ENCODE data around the gene PKHD1.

Gene PKHD1

GRCh38 chr6:51793393-51793792, 294.0 kb downstream of the PKHD1 start:
- DNase-seq (ENCODE audit: low spot score) = no peak

DNA sequence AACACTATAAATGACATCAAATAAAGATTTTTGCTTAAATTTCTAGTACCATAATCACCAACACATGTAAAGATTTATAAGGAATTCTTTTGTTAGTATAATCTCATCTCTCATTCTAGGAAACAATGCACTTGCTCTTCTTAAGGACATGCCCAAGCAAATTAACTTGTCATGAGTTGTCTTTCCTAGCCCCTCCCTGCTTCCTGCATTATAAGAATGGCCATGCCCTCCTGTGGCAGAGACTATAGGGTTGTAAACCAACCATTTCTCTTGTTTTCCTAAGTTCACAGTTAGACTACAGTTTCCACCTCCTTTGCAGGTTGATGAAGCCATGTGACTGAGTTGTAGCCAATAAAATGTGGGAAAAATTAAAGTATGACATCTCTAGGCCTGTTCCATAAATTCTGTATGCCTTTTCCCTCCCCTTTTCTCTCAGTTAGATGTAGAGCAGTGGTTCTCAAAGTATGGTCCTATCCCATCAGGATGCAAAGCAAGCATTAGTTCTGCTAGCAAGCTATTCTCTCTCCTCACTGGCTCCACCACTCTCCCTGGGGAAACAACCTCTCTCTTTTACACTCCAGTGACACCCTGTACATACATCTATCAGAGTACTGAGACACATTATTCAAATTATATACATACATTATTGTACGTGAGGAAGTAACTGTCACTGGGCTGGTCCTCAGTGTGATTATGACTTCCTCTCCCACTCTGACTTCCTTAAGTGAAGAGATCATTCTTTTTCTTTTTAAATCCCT, 295.0 kb downstream of the PKHD1 start:
- DNase-seq (ENCODE audit: low spot score) = no peak

DNA sequence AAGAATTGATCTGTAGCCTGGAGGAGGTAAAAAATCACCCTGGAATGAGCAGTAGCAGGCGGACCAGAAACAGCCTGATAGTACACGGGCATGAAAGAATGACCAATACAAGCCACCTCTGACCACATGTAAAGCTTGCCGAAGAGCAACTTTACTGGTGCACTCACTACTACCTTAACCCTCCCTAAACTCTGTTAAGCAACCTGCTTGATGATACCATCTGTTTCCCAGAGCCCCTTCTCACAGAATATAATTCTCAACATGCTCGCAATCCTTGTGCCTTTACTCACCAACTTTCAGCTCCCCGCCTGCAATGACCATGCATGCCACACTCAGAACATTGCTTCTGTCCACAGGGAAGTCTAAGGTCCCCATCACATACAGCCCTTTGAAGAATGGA, 296.5 kb downstream of the PKHD1 start:
- DNase-seq (ENCODE audit: low spot score) = no peak

DNA sequence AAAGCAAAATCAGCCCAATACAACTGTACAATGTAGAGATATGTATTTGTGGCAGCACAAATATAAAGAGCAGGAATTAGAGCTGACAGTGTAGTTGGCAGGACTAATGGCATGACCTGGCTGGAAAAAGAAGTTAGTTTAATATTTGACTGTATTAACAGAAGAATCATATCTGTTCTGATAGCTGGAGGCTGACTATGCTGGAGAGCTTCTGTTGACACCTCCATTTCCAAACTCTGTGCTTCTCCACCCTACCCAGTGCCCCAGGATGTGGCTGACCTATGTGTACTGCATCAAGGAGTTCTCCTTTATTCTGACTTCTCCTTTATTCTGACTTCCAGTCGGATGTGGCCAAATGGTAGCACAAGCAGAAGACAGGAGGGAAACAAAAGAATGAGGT, 299.3 kb downstream of the PKHD1 start:
- no peak for DNase-seq (ENCODE audit: low spot score)

GRCh38 chr6:51778666-51779065, 308.7 kb downstream of the PKHD1 start:
- DNase-seq (ENCODE audit: low spot score) = no peak

- no peak for DNase-seq (ENCODE audit: low spot score)
These were observed 309.8 kb downstream of the PKHD1 start for GRCh38 chr6:51777618-51778017.

- no peak for DNase-seq (ENCODE audit: low spot score)
These were observed 311.2 kb downstream of the PKHD1 start for GRCh38 chr6:51775942-51776860.

DNA sequence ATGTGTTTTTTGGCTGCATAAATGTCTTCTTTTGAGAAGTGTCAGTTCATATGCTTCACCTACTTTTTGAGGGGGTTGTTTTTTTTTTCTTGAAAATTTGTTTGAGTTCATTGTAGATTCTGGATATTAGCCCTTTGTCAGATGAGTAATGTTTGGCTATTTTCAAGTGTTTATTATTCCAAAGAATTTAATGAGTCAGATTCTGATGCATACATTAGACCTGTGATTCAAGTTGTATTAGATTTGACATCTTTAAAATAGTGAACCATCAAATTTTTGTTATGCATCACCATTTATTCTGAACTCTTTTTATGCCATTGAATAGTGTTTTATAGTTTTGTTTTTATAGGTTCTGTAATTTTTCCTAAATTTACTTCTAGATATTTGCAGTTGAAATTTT, 319.3 kb downstream of the PKHD1 start:
- DNase-seq (ENCODE audit: low spot score) = no peak

DNA sequence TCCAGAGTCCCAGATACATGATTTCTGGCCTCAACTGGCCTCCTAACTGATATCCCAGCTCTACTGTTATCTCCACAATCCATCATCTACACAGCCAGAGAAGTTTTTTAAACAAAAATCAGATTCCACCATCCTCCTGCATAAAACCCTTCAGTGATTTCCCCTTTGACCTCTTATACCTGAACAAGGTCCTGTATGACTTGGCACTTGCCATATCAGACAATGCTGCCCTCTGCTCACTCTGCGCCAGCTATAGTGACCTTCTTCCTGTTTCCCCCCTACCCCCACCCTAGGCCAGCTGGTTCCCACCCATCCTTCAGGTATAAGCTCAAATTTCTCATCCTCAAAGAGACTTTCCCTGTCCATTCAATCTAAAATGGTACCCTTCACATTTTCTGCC, 322.2 kb downstream of the PKHD1 start:
- no peak for DNase-seq (ENCODE audit: low spot score)

DNA sequence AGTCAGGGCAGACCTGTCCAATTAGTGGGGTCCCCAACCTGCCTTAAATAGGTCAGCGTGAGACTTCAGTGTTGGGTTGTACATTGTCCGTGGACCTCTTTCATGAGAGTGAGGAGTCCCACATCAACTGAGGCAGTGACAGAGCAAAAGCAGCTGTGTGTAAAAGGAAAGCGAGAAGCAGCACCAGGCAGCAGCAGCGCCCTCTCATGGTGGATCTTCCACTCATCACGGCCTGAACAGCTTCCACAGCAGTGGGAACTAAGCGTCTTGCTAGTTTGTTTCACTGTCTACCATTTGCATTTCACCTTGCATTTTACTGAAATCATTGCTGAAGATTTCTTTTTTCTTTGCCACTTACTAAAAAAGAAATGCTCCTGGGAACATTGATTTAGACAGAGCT, 333.8 kb downstream of the PKHD1 start:
- no peak for DNase-seq (ENCODE audit: low spot score)

DNA sequence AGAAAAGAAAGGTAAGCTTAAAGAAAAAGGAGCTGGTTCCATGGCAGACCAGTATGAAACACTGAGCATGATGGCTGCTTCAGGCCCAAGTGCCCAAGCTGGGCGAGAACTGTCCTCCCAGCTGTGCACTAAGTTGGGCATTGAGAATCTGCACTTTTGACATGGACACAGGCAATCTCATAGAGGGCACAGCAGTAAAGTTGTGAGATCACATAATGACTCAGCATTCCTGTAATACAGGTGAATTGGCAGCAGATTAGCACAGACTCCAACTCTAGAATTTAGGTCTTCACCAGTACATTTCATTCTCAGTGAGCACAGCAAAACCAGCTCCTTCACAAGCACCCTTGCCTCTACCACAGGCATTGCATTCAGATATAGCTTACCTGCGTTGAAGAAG, 343.4 kb downstream of the PKHD1 start:
- no peak for DNase-seq (ENCODE audit: low spot score)

- DNase-seq (ENCODE audit: low spot score) = no peak
These were observed 346.8 kb downstream of the PKHD1 start for GRCh38 chr6:51740658-51741057.

DNA sequence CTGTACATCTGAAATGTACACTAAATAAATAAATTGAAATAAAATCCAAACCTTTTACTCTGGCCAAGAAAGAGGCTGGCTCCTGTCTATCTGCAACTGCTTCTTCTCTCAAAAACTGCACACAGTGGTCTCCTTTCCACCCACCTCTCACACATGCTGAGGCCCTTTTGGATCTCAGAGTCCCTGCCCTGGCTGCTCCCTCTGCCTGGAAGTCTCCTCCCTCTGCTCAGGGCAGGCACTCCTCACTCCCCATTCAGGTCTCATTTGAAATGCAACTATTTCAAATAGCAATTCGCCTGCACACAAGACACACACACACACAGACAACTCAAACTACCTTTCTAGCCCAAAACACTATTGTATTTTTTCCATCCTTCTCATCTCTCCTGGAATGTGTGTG, 348.8 kb downstream of the PKHD1 start:
- no peak for DNase-seq (ENCODE audit: low spot score)

DNA sequence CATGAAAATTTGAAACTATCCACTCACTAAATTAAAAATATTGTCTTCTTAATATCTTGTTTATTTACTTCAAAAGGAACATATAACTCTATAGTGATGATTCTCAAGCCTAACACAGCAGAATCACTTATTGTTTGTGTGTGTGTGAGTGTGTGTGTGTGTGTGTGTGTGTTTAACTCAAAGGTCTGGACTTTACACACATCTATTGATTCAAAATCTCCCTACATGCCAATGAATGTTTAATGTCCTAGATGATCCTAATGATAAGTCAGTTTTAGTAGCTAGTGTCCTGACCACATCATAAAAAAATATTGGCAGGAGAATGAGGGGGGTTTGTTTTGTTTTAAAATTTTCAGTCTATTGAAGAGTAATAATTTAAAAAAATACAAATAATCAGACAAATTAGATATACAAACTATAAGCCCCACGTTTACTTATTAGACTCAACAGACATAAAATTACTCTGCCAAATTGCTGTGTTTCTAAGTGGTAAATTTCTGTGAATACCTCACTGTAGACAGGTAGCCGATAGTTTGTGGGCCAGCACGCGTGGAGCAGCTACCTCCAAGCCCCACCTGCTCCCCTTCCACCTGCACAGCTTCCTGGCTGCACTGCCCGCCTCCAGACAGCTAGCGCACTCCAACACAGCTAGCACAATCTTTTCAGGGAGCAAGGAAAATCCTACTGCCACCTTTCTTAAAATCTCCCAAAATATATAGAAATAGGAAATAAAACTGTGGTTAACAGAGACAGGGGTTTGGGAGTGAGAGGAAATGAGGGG, 349.6 kb downstream of the PKHD1 start:
- DNase-seq (ENCODE audit: low spot score) = no peak

GRCh38 chr6:51725155-51725554, 362.3 kb downstream of the PKHD1 start:
- DNase-seq (ENCODE audit: low spot score) = no peak

DNA sequence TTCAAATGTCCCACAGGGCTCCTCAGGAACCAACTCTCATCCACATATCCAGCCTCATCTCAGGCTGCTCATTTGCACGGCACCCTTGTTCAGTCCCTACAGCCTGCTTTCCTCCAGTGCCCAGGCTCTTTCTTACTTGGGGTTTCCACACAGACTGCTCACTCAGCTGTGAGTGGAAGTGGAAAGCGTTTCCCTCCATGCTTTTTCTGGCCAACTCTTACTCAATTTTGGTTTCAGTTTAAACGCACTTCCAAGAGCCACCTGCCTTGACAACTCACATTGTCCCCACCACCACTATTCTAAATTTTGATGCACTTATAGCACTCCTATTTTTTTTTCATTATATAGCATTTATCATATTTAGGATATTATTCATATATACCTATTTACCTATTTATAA, 367.1 kb downstream of the PKHD1 start:
- no peak for DNase-seq (ENCODE audit: low spot score)

- no peak for DNase-seq (ENCODE audit: low spot score)
These were observed 368.1 kb downstream of the PKHD1 start for GRCh38 chr6:51719297-51719696.

- no peak for DNase-seq (ENCODE audit: low spot score)
These were observed 368.9 kb downstream of the PKHD1 start for GRCh38 chr6:51718533-51718932.

DNA sequence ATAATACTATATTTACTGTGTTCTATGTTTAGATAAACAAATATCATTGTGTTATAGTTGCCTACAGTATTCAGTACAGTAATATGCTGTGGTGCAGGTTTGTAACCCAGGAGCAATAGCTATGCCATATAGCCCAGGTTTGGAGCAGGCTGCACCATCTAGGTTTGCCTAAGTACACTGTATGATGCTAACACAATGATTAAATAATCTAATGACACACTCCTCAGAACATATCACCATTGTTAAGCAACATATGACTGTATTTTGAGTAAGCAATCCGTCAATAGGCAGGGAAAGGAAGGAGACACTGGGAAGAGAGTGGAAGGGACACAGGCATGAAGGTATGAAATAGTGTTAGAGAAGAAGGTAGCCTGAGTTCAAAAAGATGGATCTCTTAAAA, 369.9 kb downstream of the PKHD1 start:
- no peak for DNase-seq (ENCODE audit: low spot score)

DNA sequence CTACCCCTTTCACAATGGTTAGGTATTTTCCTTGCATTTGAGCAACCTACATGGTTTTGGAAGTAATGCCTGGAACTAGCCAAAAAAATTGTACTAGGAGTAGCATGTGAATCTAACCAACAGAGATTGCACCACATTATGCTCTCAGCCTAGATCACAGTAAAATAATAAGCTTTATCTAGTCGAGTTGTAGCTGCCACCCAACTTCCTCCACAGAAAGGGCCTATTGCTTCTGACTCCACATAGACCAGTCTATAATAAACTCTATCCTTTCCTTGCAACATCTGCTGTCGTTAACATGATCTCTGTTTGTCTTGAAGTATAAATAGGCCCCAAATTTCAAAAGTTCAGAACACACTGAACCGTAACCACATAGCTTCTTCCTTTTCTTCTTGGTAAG, 375.5 kb downstream of the PKHD1 start:
- no peak for DNase-seq (ENCODE audit: low spot score)

- DNase-seq (ENCODE audit: low spot score) = no peak
These were observed 381.3 kb downstream of the PKHD1 start for GRCh38 chr6:51706086-51706485.

DNA sequence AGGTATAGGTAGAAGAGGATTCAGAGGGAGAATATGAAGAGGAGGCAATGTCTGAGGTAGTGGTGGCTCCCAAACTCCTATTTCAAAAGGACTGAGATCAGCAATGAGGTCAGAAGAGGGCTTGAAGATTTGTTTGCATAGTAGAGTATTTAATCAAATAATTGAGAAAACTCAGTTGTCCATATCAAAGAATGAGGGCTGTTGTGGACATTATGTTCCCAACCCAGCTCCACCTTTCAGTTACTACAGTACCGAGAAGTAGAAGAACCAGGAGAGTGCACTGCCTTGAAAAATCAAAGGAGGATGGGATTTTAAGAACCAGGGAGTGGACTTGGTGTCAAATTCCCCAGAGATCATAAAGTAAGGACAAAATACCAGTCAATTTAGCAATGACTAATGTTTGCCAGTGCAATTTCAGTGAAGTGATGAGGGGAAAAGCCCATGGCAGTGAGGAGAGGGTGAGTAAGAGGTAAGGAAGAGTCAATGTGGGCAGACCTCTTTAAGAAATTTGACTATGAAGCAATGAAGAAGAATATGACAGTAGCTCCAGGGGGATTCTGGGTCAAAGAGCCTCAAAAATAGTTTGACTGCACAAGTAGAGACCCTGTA, 382.4 kb downstream of the PKHD1 start:
- no peak for DNase-seq (ENCODE audit: low spot score)
